HG02973 (cell line): ENCODE measurements around the gene ATP2B2.

Source experiments
- ATAC-seq: cut with Tn5 transposase; IDR thresholded peaks from one replicate; pipeline ENCODE4 v1.9.1; 2021; ENCODE audit warnings: moderate library complexity; ENCODE audit not compliant: unreplicated experiment

Gene ATP2B2

DNA sequence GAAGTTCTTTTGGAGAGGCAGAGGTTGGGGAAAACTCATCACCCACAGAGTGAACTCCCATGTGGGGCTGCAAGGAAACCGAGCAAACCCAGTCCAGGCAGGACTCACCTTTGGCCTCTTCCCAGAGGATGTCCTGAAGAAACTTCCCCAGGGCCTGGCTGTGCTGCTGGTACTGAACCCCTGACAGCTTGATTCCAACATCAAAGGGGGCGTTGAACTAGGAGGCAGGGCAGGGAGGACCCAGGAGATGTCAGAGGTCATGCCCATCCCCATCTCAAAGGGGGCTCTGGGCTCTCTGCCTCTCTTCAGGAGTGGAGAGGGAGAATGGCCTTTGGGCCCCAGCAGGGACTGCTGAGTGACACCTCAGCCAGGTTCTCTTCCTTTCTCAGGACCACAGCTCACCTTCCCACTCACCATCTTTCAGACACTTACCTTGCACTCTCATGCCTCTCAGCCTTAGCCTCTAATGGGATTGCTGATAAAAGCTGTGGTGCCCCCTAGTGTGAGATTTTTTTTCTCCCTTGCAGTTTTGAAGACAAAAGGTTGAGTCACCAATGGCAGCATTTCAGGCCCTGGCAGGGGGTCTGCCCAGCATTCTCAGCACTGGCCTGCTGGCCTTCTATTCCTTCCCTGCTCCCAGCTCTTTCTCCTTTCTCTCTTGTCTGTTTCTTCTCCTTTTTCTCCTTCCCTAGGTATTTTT lies 218.6 kb downstream of the ATP2B2 start:
- ATAC-seq = no peak

DNA sequence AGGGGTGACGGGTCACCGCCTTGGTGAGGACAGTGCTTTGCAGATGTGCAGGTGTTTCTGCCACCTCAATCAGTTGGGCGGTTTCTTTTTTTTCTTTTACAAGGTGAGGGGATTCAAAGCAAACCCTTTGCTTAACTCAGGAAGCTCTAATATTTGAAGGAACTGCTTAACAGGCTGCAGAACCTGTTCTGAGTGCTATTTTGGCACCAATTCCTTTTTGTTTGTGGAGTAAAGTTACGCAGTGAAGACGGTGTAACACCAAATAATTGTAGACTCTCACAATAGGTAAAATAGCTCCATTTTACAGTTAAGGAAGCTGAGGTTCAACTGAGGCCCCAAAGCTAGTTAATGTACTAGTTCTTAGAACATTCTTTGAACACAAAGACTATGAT lies 219.3 kb downstream of the ATP2B2 start:
- ATAC-seq = no peak

DNA sequence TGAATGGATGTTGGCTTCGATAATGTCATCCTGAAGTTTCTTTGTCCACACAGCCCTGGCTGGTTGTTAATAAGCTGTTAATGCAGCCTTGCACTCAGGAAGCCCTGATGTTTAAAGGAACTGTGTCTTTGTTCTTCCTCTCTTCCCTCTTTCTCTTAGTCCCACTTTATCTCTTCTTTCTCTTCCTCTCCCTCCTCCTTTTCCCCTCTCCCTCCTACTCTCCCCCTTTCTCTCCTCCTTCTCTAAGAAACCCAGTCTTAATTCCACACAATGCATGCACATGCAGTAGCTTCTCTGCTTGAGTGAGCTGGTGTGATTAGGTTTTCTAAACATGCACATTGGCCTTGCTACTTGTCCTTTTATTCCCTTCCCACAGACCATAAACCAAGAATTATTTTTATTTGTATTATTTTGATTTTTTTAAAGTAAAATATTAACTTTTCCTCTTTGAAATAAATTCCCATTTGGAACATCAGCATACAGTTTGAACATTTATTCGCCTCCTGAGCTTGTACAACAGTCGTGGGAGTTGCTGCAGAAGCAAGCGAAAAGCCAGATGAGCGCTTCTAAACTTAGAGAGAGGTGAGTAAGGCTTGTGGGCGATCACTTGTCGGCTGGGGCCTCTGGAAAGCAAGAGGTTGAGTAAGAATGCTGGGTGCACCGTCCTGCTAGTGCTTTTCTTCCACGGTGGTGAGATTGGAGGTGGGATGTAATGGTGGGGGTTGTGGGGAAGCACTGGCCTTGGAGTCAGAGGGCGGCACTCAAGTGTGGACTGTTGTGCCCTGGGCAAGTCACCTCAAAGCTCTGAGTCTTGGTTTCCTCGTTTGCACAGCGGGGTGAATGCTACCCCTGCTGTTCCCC lies 219.9 kb downstream of the ATP2B2 start:
- ATAC-seq = no peak

DNA sequence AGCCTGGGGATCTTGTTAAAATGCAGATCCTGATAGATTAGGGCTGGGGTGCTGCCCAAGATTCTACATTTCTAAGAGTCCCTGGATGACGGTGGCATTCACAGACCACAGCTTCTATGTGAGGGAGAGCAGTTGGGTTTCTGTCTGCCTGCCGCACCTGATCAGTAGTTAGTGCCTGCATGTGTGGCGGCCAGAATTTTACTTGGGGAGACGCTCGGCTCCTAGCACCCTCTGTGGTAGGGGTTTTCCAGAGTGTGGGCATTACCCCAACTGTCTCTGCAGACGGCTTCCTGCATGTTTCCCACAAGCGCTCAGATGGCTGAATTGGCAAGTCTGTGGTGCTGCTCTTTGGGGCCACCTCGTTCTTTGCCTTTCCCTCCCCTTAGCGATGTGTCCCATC lies 220.9 kb downstream of the ATP2B2 start:
- no peak for ATAC-seq

DNA sequence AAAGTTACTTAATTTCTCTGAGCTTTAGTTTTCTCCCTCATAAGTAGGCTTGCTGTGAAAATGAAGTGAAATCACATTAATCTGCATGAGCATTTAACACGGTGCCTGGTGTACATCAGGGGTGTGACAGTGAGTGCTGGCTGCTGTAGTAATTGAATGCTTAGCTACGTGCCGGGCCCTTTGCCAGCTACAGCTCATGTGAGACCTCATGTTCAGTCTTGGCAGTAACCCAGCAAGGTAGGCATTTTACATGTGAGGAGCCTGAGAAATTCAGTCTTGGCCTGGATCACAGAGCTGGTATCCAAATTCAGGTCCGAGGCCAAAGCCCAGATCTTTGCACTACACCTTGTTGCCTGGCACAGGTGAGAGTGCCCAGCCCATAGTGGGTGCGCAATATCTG lies 221.7 kb downstream of the ATP2B2 start:
- no peak for ATAC-seq

DNA sequence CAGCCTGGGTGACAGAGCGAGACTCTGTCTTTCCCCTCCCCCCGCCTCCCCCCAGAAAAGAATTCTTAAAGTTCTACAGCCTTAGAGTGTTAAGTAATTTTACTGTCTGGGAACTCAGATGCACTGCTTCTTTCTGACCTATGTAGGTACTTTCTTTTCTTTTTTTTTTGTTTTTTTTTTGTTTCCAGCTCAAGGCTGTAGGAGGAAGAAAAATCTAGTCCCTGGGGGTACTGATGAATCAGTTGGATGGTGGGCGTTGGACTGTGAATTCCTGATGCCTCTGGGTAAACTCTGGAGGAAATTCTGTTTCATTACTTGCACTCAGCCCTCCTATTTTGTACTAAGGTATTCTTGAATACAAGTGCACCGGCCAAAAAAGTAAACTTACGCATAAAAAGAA lies 223.4 kb downstream of the ATP2B2 start:
- no peak for ATAC-seq

DNA sequence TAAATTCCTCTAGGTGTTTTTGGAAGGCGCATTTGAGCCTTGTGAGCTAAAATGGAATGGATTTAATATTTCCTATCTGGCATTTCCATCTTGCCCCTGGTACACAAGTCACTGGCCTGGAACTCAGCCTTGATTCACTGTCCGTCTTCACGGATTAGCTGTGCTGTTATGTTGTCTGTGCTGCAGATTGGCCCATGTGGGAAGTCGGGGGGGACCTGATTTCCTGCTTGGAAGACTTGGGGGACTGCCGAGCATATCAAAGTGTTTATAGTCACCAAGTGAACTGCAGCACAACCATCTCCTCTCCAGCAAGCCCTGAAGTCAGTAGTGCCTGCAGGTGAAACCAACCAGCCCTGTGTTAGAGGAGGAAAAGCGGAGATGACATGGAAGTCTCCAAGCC lies 224.8 kb downstream of the ATP2B2 start:
- no peak for ATAC-seq

DNA sequence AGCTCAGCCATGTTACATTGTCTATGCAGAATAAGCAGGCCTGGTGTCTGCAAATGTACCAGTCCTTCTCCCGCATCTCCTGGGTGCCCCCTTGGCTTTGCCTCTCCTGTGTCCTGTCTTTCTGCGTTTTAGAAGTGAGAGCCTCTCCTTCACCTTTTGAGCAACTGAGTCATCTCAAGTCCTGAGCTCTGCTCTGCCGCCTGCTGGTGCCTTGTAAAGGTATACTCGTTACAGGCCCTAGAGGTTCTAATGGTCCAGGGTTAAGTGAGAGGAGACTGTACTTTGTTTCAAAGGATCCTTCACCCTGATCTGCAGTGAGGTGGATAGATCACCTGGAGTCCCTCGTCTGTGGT lies 225.2 kb downstream of the ATP2B2 start:
- ATAC-seq = no peak

DNA sequence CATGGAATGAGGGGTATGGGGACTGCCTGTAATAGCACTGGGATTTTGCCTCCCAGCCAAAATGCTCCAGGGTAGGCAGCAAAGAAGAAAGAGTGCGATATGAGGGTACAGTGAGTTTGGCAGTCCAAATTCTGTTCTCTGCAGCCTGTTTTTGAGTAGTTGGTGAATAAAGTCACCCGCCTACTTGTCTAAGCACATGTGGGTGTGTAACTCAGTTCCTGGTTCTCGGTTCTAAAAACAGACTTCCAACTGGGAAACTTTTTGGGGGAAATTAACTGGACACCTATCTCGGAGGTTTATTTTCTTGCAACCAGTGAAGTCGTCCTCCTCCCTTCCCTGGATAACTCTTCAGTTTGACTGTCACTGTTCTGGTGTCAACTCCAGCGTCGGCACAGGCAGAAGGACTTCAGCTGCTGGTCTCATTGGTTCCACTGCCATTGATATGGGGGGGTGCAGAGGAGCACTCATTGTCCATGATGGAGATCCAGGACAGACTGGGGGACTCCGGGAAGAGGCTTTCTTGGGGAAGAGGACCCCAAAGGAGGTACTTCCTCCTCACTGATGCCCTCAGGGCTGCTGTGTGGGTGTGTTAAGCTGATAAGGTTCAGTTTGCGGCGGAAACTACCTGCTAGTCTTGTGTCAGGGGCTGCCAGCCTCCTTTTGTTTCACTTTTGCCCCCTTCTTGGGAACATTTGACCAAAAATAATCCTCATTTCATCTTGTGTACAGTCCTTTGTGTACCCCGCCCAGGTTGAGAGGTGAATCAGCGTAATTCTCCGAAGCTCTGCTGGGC lies 225.8 kb downstream of the ATP2B2 start:
- ATAC-seq = no peak

DNA sequence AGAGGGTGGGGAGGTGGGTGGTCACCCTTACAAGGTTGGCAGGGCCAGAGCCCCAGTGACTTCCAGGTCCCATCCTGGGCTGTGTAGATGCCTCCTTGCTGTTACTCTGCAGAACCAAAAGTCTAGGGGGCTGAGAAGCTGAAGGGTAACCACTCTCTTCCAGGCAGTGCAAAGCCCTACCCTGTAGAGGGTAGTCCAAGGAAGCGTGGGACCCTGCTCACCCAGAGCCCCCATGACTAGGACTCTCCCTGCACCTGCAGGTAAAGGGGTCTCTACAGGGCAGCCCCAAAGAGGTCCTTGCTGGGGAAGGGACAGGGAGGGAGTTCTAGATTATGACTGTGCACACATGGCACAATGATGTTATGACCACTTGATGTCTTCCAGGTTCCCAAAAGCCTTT lies 226.9 kb downstream of the ATP2B2 start:
- no peak for ATAC-seq

DNA sequence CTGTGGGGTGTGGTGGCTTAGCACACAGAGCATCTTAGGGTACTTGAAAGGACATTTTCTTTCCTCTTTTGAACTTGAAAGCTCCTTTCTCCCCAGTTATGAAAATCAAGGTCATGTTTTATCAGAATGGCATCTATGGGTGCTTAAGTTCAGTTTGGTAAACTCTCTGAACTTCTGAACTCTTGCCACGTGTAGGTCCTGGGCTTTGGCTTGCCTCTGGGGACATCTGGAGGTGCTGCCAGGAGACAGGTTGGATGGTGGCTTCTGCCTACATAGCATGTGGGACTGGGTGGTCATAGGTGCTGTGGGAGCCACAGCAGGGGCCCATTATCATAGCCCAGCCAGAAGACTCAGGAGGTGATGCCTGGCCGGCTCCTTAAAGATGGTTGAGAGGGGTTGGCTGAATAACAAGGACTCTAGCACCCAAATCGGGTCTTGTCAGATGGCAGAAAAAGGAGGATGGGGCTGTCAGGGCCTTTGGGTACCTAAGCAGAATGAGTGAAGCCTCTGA lies 228.2 kb downstream of the ATP2B2 start:
- ATAC-seq = no peak

DNA sequence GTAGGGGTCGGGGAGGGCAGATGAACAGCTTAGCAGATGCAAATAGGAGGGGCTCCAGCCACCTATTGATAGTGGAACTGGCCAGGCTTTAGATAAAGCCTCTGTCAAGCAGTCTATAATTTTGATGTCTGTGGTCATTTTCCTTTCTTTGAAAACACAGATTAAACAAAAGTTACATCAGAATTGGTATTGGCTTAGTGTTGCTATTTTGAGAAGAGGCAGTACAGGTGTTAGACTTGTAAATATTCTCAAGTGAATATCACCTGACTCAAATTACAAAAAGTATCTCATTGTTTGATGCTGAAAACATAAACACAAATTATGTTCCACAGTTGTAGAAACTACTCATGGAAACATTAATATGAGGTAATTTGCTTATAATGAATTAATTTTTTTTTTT lies 230.8 kb downstream of the ATP2B2 start:
- ATAC-seq = no peak
